HepG2 (cell line): ENCODE data around the gene RBFOX1. TPM values are rescaled to one million over a fixed set of nuclear protein-coding genes. Genes with fewer than 3 reads are reported as not detected.

ENCODE experiments used
- ATAC-seq: fragments of 200-7000 bp; cut with Tn5 transposase; 3 replicates; pipeline ENCODE4 v1.9.1; 2020; ENCODE audit warnings: mild to moderate bottlenecking, moderate library complexity
- BruUV-seq: library from RNA; stranded (reverse); fragments of 400-500 nt; replicated peaks from 2 replicates; lab custom pipeline; 2021; lab: Mats Ljungman, UMichigan
- CTCF ChIA-PET: fragments of 300-600 bp; formaldehyde crosslinking; extraction: SDS; loops from one replicate; lab custom pipeline; 2021; ENCODE audit warnings: low total read pairs, inconsistent platforms, low intra/inter-chr PET ratio; lab: Yijun Ruan, JAX
- POLR2A ChIA-PET: fragments of 350-600 bp; sonication (Branson Sonifier 250); formaldehyde crosslinking; loops from one replicate; lab custom pipeline; 2020; ENCODE audit warnings: antibody characterized with exemption, inconsistent platforms; lab: Yijun Ruan, JAX
- DNase-seq: peaks from one replicate; pipeline ENCODE4 v3.0.0-alpha.2; 2015; ENCODE audit warnings: low spot score
- FAIRE-seq: peaks from 3 replicates; lab custom pipeline; 2011; peaks lifted over from hg19 to GRCh38; lab: Jason Lieb, UNC
- H2AFZ ChIP-seq: one replicate; pipeline ENCODE4 v1.6.1; 2011; ENCODE audit warnings: low read length, inconsistent platforms
- H3K27ac ChIP-seq: fragments of 300-600 bp; 3 replicates; pipeline ENCODE4 v1.8.0; 2011; ENCODE audit warnings: mixed run types, mild to moderate bottlenecking, mixed read lengths, low read length, inconsistent platforms; ENCODE audit not compliant: insufficient read depth; ENCODE audit errors: extremely low read length
- H3K27me3 ChIP-seq, 2 experiments: fragments of 200-600 bp in 1 of 2; 2 replicates in 1 of 2; 3 replicates in 1 of 2; pipeline versions ENCODE4 v1.6.0 to v1.8.0; 2011; ENCODE audit warnings: low read length in 2 of 2, mild to moderate bottlenecking in 2 of 2, moderate library complexity in 2 of 2, inconsistent platforms in 1 of 2; ENCODE audit not compliant: insufficient read depth in 2 of 2, control insufficient read depth in 1 of 2
- H3K36me3 ChIP-seq, 2 experiments: fragments of 200-600 bp in 1 of 2; replicated peaks in 1 of 2; 2 replicates in 1 of 2; 3 replicates in 1 of 2; pipeline versions ENCODE4 v1.5.1 to v1.8.0; 2011; ENCODE audit warnings: low read length in 2 of 2, inconsistent platforms in 1 of 2; ENCODE audit not compliant: insufficient read depth in 2 of 2, control insufficient read depth in 1 of 2
- H3K4me1 ChIP-seq: 2 replicates; pipeline ENCODE4 v1.5.1; 2012; ENCODE audit warnings: low read length, inconsistent platforms; ENCODE audit not compliant: insufficient read depth
- H3K4me2 ChIP-seq: 2 replicates; pipeline ENCODE4 v1.6.0; 2011; ENCODE audit warnings: low read depth, low read length, inconsistent platforms
- H3K4me3 ChIP-seq, 3 experiments: fragments of 200-600 bp in 1 of 3; sonication (generic), shearing (Covaris generic) in 1 of 3; replicated peaks in 1 of 3; 2 replicates each; pipeline ENCODE4 v1.5.1; 2011 to 2016; ENCODE audit warnings: low read length in 3 of 3, inconsistent platforms in 2 of 3, low read depth in 2 of 3, mild to moderate bottlenecking in 2 of 3, control low read depth in 1 of 3, mixed read lengths in 1 of 3; ENCODE audit not compliant: insufficient read depth in 1 of 3
- H3K79me2 ChIP-seq: one replicate; pipeline ENCODE4 v1.6.1; 2011; ENCODE audit warnings: low read length, inconsistent platforms; ENCODE audit not compliant: insufficient read depth
- H3K9ac ChIP-seq: 2 replicates; pipeline ENCODE4 v1.6.0; 2011; ENCODE audit warnings: mild to moderate bottlenecking, low read depth, low read length, inconsistent platforms; ENCODE audit not compliant: insufficient read depth
- H3K9me3 ChIP-seq: 2 replicates; pipeline ENCODE4 v1.5.1; 2012; ENCODE audit warnings: mild to moderate bottlenecking, low read length
- H4K20me1 ChIP-seq: 2 replicates; pipeline ENCODE4 v1.6.0; 2011; ENCODE audit warnings: inconsistent platforms, mild to moderate bottlenecking, low read length, moderate library complexity; ENCODE audit not compliant: insufficient read depth
- ATF5 ChIP-seq: sonication (generic); formaldehyde crosslinking; IDR thresholded peaks from 2 replicates; pipeline ENCODE4 v1.4.0; 2020; ENCODE audit warnings: mild to moderate bottlenecking, low read depth, missing genetic modification reagents
- CENPBD1 ChIP-seq: sonication (generic); formaldehyde crosslinking; IDR thresholded peaks from 2 replicates; pipeline ENCODE4 v1.8.0; 2022; ENCODE audit warnings: missing genetic modification reagents, low read depth, mild to moderate bottlenecking, borderline replicate concordance
- MAFF ChIP-seq: IDR thresholded peaks from 2 replicates; pipeline ENCODE4 v1.6.1; 2011; ENCODE audit warnings: low read depth, low read length, improper control_type of control experiment
- MAFK ChIP-seq, 2 experiments: IDR thresholded peaks in 1 of 2; conservative IDR thresholded peaks in 1 of 2; 2 replicates each; pipeline ENCODE4 v1.6.1; 2011; ENCODE audit warnings: improper control_type of control experiment in 2 of 2, low read length in 2 of 2
- ZNF687 ChIP-seq: sonication (generic); formaldehyde crosslinking; IDR thresholded peaks from 2 replicates; pipeline ENCODE4 v1.5.1; 2020; ENCODE audit warnings: mild to moderate bottlenecking, missing genetic modification reagents, moderate library complexity
- ZNF781 ChIP-seq: sonication (generic); formaldehyde crosslinking; IDR thresholded peaks from 2 replicates; pipeline ENCODE4 v1.5.1; 2020; ENCODE audit warnings: borderline replicate concordance, mild to moderate bottlenecking, missing genetic modification reagents; ENCODE audit errors: not compliant biosample characterization
- WGBS: methylation state at CpG from one replicate; pipeline ENCODE4 v1.1.6; 2017; ENCODE audit warnings: low lambda C conversion rate; 5-methylcytosine and 5-hydroxymethylcytosine counted together
- in situ Hi-C: cut with HindIII; loops from 2 replicates; pipeline ENCODE4 v1.10.0; 2017; ENCODE audit warnings: low pct_unique_long_range_greater_than_20kb; ENCODE audit not compliant: extremely low pct_ligation_motif_present
- intact Hi-C: fragments of 100-400 bp; cut with micrococcal nuclease; formaldehyde crosslinking; loops from one replicate; pipeline ENCODE4 v1.10.0; 2022; ENCODE audit not compliant: unreplicated experiment
- polyA plus RNA-seq, 8 experiments: library from polyadenylated mRNA; depleted of rRNA in 3 of 8; stranded (reverse) in 7 of 8; unstranded in 1 of 8; fragments of >200 nt; fragmentation: Illumina TruSeq in 4 of 8; extraction: Trizol in 4 of 8; gene quantifications; 2 replicates each; pipeline versions ENCODE4 v1.2.1 to v1.2.3, GENCODE V29; 2011 to 2016; ENCODE audit warnings: low read depth in 4 of 8, missing spikeins in 1 of 8, mixed read lengths in 1 of 8; ENCODE audit not compliant: insufficient read depth in 1 of 8
- total RNA-seq, 5 experiments: library from RNA; depleted of rRNA; stranded (reverse); fragments of >200 nt; fragmentation: Illumina TruSeq; extraction: Trizol; gene quantifications; 2 replicates each; pipeline ENCODE4 v1.2.3, GENCODE V29; 2016; ENCODE audit warnings: low read depth in 1 of 5

The RBFOX1 gene
- total and polyA plus RNA-seq, 2 of the 13 experiments (the other 11 are each of a cell fraction or from before 2014, with no cell fraction given), result not detected

- Histone ChIP-seq H3K9me3 (peaks cover 22% of the 10 kb centered on the region; the same call in 1 of the 2 replicates), H3K36me3 (no peaks in the 10 kb centered on the region), H3K4me1 (no peaks in the 10 kb centered on the region), H2AFZ (no peak overlapping the region), H3K79me2 (no peaks in the 10 kb centered on the region), H3K27me3 (peaks cover 0 to 11% of the 10 kb centered on the region in 2 experiments; a peak in 2 of 5 replicates), H4K20me1 (no peaks in the 10 kb centered on the region), H3K27ac (no peak overlapping the region), H3K9ac (no peak overlapping the region), H3K4me3 (no peak overlapping the region)
- intact Hi-C loops, result no loop called here
- WGBS, result 0% methylated on average over 3 of the region's 3 CpGs
- BruUV-seq, result no TSS peak
- no peak for DNase-seq
- ATAC-seq, result no peak
- POLR2A ChIA-PET, result no interaction called here
- CTCF ChIA-PET, result no interaction called here
- TF ChIP-seq CENPBD1 (no peak), ATF5 (no peak), ZNF687 (CRISPR knock-in tag) (no peak), ZNF781 (no peak), MAFK (conservative IDR thresholded peaks at IDR 0.05 in 1 of 2, IDR thresholded peaks at IDR 0.05 in 1 of 2; ENCODE audit: low read length in 2 of 2) (peak; percentile 60 to 69), MAFF (peak; percentile 62; the same call in 1 of the 2 replicates)
- TF ChIP-seq, all 625 proteins: peak for 2
- in situ Hi-C loops, result no loop called here
- no peak overlapping the region for H3K4me2 ChIP-seq
- no peak for FAIRE-seq
Measured at GRCh38 chr16:7541026-7541425, 208.4 kb downstream of the RBFOX1 start.
